Endodermal cell (in vitro differentiated cells): ENCODE results near the gene TP73. TPM values are rescaled to one million over a fixed set of nuclear protein-coding genes. Genes with fewer than 3 reads are reported as not detected.
A peak's percentile ranks its signal among the peaks of the same experiment; 100 is the strongest.

Source experiments
- DNase-seq: peaks from one replicate; pipeline ENCODE4 v3.0.0-alpha.2; 2017
- H3K27ac ChIP-seq: 2 replicates; pipeline ENCODE4 v1.5.1; 2013; ENCODE audit warnings: mild to moderate bottlenecking, low read depth, low read length, moderate library complexity
- H3K27me3 ChIP-seq: 2 replicates; pipeline ENCODE4 v1.6.1; 2013; ENCODE audit warnings: mild to moderate bottlenecking, low read length, moderate library complexity; ENCODE audit not compliant: insufficient read depth, control insufficient read depth, poor library complexity, severe bottlenecking
- H3K36me3 ChIP-seq: 2 replicates; pipeline ENCODE4 v1.7.0; 2013; ENCODE audit warnings: mild to moderate bottlenecking, low read length, moderate library complexity; ENCODE audit not compliant: control insufficient read depth, insufficient read depth
- H3K4me1 ChIP-seq: one replicate; pipeline ENCODE4 v1.7.0; 2013; ENCODE audit warnings: low read length; ENCODE audit not compliant: control insufficient read depth, insufficient read depth
- H3K4me3 ChIP-seq: 2 replicates; pipeline ENCODE4 v1.5.1; 2013; ENCODE audit warnings: mild to moderate bottlenecking, low read length, moderate library complexity
- H3K9ac ChIP-seq: 2 replicates; pipeline ENCODE4 v1.6.1; 2013; ENCODE audit warnings: mild to moderate bottlenecking, low read length, moderate library complexity; ENCODE audit not compliant: poor library complexity, severe bottlenecking; ENCODE audit errors: extremely low read depth
- H3K9me3 ChIP-seq: 2 replicates; pipeline ENCODE4 v1.6.1; 2013; ENCODE audit warnings: mild to moderate bottlenecking, low read length, moderate library complexity; ENCODE audit not compliant: control insufficient read depth
- H3K27ac Mint-ChIP-seq: 2 replicates; pipeline ENCODE4 v1.8.0; 2020; ENCODE audit warnings: mixed read lengths
- H3K27me3 Mint-ChIP-seq: 2 replicates; pipeline ENCODE4 v1.8.0; 2021; ENCODE audit warnings: mild to moderate bottlenecking, mixed read lengths; ENCODE audit not compliant: insufficient read depth
- H3K36me3 Mint-ChIP-seq: 2 replicates; pipeline ENCODE4 v1.8.0; 2020; ENCODE audit warnings: low read depth, mixed read lengths
- H3K4me1 Mint-ChIP-seq: 2 replicates; pipeline ENCODE4 v1.8.0; 2020; ENCODE audit warnings: mixed read lengths
- H3K4me3 Mint-ChIP-seq: 2 replicates; pipeline ENCODE4 v1.8.0; 2020; ENCODE audit warnings: mild to moderate bottlenecking, moderate library complexity, mixed read lengths
- H3K9me3 Mint-ChIP-seq: 2 replicates; pipeline ENCODE4 v1.8.0; 2020; ENCODE audit warnings: mild to moderate bottlenecking, mixed read lengths
- WGBS, 2 experiments: methylation state at CpG; one replicate each; pipeline versions ENCODE4 v1.1.5 to v1.1.7; 2013; ENCODE audit warnings: missing lambda C conversion rate in 2 of 2, mixed read lengths in 1 of 2; ENCODE audit not compliant: insufficient coverage in 1 of 2, insufficient read length in 1 of 2; 5-methylcytosine and 5-hydroxymethylcytosine counted together
- total RNA-seq, 2 donors: library from RNA; stranded (reverse); fragmentation: NEBNext Ultra II Directional in 1 of 2; extraction: Animal tissue kit (Norgen Biotek cat#: 25700) in 1 of 2; gene quantifications; 2 replicates in 1 of 2; 3 replicates in 1 of 2; pipeline ENCODE4 v1.2.1, GENCODE V29; 2021
- TF ChIP-seq, protein P1 (sequence below): fragments of 200-600 bp; sonication (generic); conservative IDR thresholded peaks from 2 replicates; pipeline ENCODE4 v1.5.0; 2021; ENCODE audit warnings: antibody characterized with exemption, mild to moderate bottlenecking

The TP73 gene
- total RNA-seq, 2 donors from 2014 or later = 3.4 to 3.5 TPM

DNA sequence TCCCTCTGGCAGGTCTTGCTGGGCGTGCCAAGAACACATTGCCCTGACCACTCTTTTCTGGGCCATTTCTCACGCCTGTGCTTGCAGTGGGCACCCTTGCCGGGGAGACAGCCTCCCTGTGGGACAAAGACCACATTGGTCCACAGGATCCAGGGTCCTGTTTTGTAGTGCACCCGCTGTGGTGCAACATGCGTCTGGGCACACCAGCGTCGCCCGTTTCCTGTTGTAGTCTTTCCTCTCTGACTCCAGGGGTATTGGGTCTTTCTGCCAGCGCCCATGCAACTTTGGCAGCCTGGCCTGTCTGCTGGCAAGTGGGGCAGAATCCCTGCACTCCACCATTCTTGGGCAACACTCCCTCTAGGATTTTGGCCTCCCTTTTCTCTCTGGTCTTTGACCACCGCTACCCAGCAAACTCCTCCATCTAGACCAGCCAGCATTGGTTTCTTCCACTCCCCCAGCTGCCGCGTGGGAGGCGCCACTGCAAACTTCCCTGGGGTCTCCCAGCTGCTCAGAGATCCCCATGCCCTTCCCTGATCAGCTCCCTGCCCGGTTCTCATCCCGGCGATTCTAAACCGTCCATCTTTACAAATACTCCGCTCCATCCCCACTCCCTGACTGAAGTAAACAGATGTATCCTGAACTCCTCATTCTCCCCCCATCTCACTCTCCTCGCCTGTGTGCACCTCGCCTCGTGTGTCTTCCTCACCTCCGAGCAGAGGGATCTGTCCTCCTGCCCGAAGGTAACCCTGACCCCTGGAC, 28.7 kb upstream of the TP73 start:
- H3K36me3 Mint-ChIP-seq = peaks cover 20% of the 10 kb centered on the region
- no peak overlapping the region for H3K27ac ChIP-seq

DNA sequence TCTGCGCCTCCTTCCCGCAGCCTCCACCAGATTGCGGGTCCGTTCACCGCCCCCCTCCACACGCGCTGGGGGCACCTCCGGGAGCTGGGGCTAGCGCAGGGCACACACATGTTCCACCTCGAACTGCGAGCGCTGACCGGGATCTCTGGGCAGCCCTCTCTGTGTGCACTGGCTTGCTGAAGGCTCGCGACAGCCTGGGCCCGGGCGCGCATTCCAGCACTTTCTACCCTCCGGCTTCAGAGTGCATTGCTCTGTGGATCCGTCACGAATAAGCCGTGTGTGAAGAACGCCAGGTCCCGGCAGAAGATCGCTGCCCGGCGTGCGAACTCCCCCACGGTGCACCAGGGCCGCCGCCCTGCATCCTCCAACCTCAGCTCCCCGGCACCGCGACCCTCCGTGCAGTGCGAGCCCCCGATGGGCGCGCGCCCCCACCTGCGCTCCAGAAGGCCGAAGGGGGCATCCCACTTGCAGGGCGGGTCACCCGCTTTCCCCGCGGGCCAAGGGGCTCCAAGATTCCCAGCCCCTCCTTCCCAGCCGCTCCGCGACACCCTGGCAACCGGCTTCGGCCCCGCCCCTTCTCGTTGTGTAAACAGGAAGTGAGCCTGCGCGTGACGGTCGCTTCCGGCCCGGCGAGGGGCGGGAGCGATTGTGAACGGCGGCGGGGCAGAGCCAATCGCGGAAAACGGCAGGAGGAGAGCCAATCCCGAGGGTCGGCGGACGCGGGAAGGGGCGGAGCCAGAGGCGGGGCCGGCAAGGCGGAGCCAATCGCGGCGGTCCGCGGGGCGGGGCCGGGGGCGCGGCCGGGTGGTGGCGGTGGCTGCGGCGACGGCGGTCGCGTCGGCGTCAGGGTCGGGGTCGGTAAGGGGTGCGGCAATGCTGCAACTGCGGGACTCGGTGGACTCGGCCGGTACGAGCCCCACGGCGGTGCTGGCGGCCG, 27.8 kb upstream of the TP73 start, which contains the start of gene TPRG1L:
Gene TPRG1L, plus strand, starts transcription at position 816 of the 937 bp plus-strand sequence. Its CDS starts 58 bp downstream, at position 874.
- no peaks in the 10 kb centered on the region for H3K9me3 ChIP-seq
- DNase-seq = peak; percentile 99
- no peaks in the 10 kb centered on the region for H3K9me3 Mint-ChIP-seq
- H3K4me3 ChIP-seq = peak within 1 kb of the TSS; percentile 92
- H3K4me3 Mint-ChIP-seq = peak within 1 kb of the TSS; percentile 87
- H3K9ac ChIP-seq = peak within 1 kb of the TSS; percentile 64
- H3K36me3 ChIP-seq = peaks cover 42% of the 10 kb centered on the region
- H3K36me3 Mint-ChIP-seq = peaks cover 22% of the 10 kb centered on the region
- H3K27ac ChIP-seq = no peak within 1 kb of the TSS
- 0 to 2% methylated on average over 16 to 108 of the region's 108 CpGs for WGBS, 2 experiments
- TF ChIP-seq, protein P1, sequence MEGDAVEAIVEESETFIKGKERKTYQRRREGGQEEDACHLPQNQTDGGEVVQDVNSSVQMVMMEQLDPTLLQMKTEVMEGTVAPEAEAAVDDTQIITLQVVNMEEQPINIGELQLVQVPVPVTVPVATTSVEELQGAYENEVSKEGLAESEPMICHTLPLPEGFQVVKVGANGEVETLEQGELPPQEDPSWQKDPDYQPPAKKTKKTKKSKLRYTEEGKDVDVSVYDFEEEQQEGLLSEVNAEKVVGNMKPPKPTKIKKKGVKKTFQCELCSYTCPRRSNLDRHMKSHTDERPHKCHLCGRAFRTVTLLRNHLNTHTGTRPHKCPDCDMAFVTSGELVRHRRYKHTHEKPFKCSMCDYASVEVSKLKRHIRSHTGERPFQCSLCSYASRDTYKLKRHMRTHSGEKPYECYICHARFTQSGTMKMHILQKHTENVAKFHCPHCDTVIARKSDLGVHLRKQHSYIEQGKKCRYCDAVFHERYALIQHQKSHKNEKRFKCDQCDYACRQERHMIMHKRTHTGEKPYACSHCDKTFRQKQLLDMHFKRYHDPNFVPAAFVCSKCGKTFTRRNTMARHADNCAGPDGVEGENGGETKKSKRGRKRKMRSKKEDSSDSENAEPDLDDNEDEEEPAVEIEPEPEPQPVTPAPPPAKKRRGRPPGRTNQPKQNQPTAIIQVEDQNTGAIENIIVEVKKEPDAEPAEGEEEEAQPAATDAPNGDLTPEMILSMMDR = no peak
- H3K27ac Mint-ChIP-seq = peak within 1 kb of the TSS; percentile 79
- H3K4me1 ChIP-seq = peaks cover 6% of the 10 kb centered on the region
- peaks cover 10% of the 10 kb centered on the region for H3K4me1 Mint-ChIP-seq
- H3K27me3 ChIP-seq = no peaks in the 10 kb centered on the region
- no peaks in the 10 kb centered on the region for H3K27me3 Mint-ChIP-seq

More for the DNA sequence above, 28.7 kb upstream of the TP73 start:
- no peak for DNase-seq
- Histone ChIP-seq H3K9me3 (no peaks in the 10 kb centered on the region), H3K4me1 (peaks cover 8% of the 10 kb centered on the region), H3K27me3 (no peaks in the 10 kb centered on the region), H3K4me3 (peak overlapping the region; percentile 92), H3K36me3 (peaks cover 34% of the 10 kb centered on the region), H3K9ac (peak overlapping the region; percentile 52)
- Mint-ChIP-seq H3K27me3 (no peaks in the 10 kb centered on the region), H3K27ac (no peak overlapping the region), H3K4me3 (peak overlapping the region; percentile 87), H3K4me1 (peaks cover 15% of the 10 kb centered on the region), H3K9me3 (no peaks in the 10 kb centered on the region)
- TF ChIP-seq, protein P1 = no peak
- 43% methylated on average over 9 to 23 of the region's 23 CpGs for WGBS, 2 experiments

DNA sequence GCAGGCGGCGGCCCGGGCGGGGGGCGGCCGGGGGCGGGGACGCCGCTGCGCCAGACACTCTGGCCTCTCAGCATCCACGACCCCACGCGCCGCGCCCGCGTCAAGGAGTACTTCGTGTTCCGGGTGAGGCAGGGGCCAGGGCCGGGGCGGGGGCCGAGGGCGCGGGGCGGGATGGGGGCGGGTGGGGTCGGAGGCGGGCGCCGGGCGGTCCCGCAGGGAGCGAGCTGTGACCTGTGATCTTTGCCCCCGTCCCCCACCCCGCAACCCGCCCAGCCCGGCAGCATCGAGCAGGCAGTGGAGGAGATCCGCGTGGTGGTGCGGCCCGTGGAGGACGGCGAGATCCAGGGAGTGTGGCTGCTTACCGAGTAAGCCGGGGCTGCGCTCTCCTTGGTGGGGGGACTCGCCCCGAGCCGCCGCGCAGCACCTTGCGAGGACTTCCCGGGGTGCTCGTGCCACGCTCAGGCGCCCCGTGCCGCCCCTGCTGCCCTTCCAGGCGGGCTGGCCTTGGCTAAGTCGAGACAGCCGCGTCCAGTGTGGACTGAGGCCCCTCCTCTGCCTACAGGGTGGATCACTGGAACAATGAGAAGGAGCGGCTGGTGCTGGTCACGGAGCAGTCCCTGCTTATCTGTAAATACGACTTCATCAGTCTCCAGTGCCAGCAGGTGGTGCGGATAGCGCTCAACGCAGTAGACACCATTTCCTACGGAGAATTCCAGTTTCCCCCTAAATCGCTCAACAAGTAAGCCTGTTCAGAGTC, 27.0 kb upstream of the TP73 start:
- Histone ChIP-seq H3K9me3 (no peaks in the 10 kb centered on the region), H3K27me3 (no peaks in the 10 kb centered on the region), H3K4me1 (peaks cover 6% of the 10 kb centered on the region), H3K27ac (no peak overlapping the region), H3K4me3 (peak overlapping the region; percentile 81), H3K36me3 (peaks cover 50% of the 10 kb centered on the region), H3K9ac (peak overlapping the region; percentile 64)
- peak; percentile 75 for DNase-seq
- Mint-ChIP-seq H3K9me3 (no peaks in the 10 kb centered on the region), H3K4me1 (peaks cover 10% of the 10 kb centered on the region), H3K4me3 (peak overlapping the region; percentile 87), H3K36me3 (peaks cover 29% of the 10 kb centered on the region), H3K27ac (peak overlapping the region; percentile 76), H3K27me3 (no peaks in the 10 kb centered on the region)
- 3 to 8% methylated on average over 25 to 64 of the region's 71 CpGs for WGBS, 2 experiments
- TF ChIP-seq, protein P1 = no peak
